Islet of Langerhans (tissue), 1 donor: Measurements from ENCODE around the gene TSGA10.
A peak's percentile ranks its signal among the peaks of the same experiment; 100 is the strongest.
"Not testable (repeated sequence)": the region's sequence is repeated elsewhere in the genome, so short reads cannot be mapped to it uniquely, and the experiment has no call there.

Experiments
- FAIRE-seq: peaks from one replicate; lab custom pipeline; 2011; peaks lifted over from hg19 to GRCh38; lab: Jason Lieb, UNC

Gene TSGA10

DNA sequence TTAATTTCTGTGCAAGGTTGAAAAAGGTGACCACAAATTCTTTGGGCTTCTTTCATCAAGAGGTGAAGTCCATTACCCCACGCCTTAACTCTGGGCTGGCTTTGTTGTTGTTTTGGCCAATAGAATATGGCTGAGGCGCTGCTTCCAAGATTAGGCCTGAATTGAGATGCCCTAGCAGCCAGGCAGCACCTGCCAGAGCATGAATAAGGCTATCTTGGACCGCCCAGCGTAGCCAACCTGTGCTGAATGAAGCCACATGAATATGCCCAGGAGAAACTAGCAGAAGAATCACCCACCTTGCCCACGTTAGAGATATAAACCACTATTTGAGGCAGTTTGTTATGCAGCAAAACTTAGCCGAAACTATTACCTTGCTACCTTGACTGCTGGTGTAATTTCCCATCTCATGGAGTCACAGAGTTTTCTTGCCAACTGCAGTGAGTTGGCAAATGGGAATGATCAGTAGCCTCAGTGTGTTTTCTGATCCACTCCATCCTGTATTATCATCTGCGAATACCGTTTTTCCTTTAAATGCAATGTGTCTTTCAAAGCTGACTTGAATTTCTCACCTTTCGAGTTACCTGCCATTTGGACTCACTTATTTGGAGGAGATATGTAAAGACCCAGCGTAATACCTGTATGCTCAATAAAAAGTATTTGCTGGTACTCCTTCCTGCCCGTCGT is 679 bp downstream of the TSGA10 start:
- FAIRE-seq, result no peak

DNA sequence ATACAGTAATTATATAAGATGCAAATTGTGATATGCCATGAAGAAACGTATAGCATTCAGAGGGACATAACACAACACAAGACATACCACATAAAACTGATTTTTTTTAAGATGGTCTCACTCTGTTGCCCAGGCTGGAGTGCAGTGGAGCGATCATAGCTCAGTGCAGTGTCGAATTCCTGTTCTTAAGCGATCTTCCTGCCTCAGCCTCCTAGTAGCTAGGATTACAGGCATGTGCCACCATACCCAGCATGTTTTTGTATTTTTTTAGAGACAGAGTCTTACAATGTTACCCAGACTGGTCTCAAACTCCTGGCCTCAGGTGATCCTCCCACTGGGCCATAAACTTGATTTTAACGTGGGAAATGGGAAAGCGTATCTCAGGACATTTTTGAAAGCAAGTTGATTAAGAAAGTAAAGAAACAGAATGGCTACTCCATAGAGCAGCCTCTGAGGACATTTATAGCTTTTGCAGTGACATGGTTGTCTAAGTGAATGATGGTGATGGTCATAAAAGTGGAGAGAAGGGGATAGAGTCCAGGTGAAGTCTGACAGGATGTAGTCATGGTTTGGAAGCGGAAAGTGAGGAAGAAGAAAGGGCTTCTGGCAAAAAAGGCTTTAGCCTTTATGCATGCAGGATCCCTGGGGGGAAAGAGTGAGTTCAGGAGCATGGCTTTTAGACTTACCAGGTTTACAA is 2.4 kb downstream of the TSGA10 start:
- no peak for FAIRE-seq

DNA sequence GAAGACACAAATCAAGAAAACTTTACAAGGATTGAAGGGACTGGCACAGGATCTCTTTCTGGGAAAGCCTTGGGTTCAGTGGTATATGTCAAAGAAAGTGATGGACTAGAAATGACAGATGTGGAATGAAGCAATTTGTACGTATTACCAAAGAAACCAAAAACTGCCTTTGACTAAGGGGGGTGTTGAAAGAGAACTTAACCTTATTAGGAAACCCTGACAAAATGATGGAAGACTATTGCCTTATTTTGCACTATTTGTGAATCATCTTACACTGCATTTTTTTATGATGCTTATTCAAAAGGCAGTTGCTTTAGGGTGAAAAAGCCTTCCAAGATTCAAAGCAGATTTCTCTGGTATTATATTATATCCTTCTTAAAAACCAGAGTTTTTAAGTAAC is 4.0 kb downstream of the TSGA10 start:
- no peak for FAIRE-seq

DNA sequence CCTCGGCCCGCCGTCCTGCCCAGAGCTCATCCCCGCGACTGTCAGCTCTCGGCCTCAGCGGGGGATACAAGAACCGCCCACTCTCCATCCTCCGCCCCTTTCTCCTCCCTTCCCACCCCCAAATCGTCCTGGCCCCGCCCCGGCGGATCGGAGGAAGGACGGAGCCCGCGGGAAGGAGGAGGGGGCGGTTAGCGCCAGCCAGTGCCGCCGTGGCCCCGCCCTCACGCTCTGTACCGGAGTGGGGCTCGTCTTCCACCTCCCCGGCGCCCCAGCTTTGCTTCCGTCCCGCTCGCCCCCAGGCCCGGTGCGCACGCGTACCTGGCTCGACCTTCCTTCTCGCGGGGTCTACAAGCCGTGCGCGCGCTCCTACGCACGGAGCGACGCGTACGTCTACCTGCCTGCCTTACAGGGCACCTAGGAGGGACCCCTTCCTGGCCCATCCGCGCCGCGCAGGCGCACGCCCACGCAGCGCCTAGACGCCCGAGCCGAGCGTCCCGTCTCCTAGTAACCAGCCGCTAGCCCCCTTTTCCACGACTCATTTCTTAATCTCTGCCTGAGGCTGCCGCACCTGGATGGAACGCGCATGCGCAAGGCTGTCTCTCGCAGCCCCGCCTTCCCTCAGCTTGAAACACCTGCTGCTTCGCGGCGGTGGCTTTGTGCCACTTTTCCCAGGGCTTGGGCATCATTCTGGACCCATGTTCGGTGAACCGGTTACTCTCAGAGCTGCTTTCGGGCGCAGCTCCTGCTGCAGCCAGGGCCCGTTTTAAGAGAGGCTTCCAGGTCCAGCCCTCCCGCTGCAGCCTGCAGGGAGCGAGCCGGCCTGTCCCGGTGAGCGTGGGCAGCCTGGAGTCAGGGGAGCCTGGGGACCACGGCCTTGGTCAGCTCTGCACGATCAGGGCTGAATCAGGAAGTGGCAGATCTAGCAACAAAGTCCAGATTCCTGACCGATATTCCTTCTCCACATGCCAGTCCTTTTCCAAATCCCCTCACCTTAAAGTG is 13.3 kb downstream of the TSGA10 start, which contains the start of gene C2orf15:
Gene C2orf15, plus strand, starts transcription at position 598 of the 999 bp plus-strand sequence. CDS start 8,852 bp downstream, outside the sequence.
- no peak for FAIRE-seq

DNA sequence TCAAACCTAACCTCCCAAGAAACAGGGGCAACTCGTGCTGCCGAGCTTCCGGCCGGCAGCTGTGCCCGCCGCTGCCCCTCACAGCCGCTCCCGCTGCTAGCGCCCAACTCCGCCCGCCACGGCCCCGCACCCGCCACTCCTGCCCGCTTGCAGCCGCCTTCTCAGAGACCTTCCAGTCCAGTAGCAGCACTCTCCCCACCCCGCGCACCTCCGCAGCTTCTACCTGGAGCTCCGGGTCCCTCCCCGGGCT is 14.0 kb downstream of the TSGA10 start:
- no peak for FAIRE-seq

DNA sequence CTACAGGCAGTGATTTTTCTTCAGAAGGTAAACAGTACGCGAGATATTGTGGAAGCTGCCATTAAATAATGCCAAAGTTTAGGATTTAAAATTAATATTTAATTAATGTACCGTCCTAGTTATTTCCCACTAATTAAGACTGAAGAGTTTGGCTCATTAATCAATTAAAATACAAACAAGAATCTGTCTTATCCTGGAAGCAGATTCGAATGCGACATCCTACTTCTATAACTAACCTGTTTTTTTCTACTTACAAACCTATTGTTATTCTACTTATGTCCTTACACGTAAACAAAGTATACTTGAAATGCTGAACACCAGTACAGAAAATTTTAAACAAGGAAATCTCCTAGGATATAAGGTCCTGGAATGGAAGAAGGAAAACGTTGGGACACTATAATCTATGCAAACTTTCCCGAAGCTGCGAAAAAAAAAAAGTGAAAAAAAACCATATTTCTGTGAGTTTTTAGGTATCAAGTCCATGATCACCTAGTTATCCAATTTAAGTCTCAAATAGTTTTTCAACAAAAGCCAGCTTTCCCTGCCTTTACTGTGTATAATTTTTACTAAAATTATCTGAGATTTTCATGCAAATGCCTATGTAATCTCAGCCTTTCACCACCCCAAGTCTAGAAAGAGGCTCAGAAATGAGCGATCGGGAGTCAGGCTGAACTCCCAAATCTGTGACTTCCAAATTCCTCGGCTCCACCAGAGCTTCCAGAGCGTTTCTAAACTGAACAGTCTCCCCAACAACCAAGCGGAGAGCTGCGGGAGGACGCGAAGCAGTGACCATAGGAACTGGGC is 14.5 kb downstream of the TSGA10 start:
- no peak for FAIRE-seq

DNA sequence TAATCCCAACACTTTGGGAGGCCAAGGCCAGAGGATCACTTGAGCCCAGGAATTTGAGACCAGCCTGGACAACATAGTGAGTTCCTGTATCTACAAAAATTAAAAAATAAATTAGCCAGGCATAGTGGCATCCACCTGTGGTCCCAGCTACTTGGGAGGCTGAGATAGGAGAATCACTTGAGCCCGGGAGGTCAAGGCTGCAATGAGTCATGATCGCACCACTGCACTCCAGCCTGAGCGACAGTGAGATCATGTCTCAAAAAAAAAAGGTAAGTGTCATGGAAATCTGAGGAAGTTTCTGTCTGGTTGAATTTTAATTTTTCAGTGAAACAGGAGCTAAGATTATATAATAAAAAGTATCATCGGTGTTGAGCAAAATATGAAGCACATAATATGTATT is 15.7 kb downstream of the TSGA10 start:
- FAIRE-seq, result no peak

DNA sequence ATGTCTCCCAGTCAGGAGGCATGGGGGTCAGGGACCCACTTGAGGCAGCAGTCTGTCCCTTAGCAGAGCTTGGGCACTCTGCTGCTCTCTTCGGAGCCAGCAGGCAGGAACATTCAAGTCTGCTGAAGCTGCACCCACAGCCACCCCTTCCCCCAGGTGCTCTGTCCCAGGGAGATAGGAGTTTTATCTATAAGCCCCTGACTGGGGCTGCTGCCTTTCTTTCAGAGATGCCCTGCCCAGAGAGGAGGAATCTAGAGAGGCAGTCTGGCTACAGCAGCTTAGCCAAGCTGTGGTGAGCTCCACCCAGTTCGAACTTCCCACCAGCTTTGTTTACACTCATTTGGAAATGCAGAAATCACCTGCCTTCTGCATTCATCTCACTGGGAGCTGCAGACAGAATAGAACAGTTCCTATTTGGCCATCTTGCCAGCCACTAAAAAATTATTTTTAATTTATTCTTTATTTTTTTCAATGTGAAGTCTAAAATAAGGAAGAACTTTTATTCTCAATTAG is 19.6 kb downstream of the TSGA10 start:
- FAIRE-seq, result not testable (repeated sequence)

DNA sequence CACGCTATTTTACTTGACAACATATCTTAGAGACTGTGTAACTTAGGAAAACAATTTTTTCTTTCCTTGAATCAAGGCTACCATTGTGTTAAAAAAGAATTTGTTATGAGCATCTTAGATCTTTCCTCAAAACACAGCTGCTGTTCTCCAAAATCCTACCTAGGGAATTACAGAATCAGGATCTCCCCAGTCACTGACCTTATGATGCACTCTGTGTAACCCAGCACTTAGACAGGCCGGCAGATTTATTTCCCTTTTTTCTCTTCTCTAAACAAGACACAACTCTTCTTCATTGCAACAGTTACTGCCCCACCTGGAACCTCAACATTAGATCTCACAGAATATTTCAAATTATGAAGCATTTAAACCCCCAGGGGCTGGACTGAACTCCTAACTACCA is 26.8 kb downstream of the TSGA10 start:
- FAIRE-seq, result no peak

DNA sequence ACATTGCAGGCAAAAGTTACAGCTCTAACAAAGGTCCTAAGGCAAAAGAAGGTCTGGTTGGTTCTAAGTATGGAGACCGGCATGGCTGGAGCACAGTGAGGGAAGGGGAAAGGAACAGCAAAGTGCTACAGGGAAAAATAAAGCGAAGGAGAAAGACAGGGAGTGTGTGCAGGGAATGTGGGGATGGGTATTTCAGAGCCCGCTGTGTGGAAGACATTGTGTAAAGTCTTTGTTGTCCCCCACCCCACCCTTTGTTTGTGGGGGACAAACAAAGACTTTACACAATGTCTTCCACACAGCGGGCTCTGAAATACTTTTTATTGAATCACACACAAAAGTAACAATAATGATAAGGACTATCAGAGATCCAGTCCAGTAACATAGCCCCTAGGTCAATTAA is 42.1 kb downstream of the TSGA10 start:
- no peak for FAIRE-seq

DNA sequence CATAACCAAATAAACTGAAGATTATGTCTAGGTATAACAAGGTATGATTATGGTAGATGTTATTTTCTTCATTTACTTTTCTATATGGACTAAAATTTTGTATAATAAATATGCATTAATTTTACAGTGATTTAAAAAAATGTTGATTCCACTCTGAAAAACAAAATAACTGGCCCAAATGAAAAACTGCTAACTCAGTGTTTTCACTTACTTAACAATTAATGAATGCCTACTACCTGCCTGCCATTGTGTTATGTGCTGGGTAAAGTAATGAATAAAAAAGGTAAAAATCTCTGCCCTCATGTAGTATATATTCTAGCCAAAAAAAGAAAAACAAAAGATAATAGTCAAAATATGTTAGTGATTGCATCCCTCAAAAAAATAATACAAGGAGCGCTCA is 42.8 kb downstream of the TSGA10 start:
- no peak for FAIRE-seq

DNA sequence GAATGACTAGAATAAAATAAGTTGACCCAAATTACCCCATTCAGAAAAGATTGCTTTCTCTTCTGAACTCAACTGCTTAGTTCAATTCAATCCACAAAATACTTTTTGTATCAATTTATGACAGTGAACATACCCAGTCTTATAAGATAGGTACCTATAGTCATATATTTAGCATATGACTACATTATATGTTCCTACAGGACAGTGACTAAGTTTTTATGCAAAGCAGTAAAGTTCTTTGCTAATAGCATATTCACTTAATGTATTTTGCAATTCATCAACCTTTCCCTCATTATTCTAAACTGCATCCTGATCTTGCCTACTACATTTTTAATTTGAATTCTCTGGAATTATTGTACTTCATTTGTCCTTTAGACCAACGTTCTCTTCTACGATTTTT is 43.5 kb downstream of the TSGA10 start:
- FAIRE-seq, result peak; percentile 17

DNA sequence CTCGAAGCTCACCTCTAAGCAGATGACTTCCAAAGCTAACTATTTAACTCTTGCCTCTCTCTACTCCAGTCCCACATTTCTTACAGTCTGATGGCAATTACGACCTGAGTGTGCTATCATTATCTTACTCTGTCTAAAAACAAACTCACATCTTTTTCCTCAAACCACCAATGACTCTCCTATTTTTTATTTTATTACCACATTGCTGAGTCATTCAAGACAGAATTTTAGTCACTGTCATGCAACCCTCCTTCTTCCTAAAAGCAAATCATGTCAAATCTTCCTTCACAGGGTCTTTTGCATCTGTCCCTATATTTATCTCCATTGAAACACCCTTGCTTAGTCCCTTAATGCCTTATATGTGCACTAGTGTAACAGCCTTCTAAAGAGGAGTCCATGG is 47.8 kb downstream of the TSGA10 start:
- FAIRE-seq, result no peak

DNA sequence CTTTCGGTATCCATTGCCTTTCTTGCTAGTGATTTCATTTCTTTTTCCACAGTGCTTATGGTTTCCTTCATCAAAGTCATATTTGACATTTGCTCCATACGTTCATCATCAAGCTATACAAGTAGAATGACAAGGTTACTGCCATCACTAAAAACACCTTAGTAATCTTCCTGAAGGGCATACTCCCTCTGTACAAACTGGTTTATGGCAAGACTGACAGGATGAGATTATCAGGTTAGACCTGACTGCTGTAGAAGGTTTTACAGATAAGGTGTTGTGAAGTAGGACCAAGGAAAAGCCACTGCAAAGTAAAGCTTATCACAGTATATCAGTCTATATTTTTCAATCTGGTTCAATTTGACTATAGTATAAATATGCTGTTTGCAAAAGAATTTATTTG is 50.7 kb downstream of the TSGA10 start:
- no peak for FAIRE-seq

DNA sequence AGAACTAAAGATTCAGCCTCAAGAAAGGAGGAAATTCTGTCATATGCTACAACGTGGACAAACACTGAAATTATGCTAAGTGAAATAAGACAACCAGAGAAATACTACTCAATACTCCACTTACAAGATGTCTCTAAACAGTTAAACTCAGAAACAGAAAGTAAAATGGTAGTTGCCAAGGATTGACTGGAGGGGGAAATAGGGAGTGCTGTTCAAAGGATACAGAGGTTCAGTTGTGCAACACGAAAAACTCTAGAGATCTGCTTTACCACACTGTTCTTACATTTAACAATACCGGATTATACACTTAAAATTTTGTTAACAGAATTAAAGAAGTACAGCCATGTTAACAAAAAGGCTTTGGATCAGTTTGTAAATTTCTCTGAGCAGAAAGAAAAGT is 53.0 kb downstream of the TSGA10 start:
- peak; percentile 70 for FAIRE-seq

DNA sequence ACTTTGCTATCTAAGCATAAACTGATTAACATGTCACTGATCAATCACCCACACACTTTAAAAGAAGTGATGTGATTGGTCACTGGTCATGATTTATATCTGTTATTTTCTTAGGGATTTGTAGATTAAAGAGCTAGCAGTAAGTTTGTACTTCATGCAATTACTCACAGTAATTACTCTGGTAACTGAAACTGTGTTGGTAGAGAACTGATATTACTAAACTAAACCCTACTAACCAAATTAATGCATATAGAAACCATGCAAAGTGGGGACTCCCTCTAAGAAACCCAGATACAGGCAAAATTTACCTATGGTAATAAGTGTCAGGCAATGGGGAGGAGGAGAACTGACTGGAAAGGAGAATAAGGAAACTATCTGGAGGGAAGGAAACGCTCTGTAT is 58.0 kb downstream of the TSGA10 start:
- FAIRE-seq, result no peak

DNA sequence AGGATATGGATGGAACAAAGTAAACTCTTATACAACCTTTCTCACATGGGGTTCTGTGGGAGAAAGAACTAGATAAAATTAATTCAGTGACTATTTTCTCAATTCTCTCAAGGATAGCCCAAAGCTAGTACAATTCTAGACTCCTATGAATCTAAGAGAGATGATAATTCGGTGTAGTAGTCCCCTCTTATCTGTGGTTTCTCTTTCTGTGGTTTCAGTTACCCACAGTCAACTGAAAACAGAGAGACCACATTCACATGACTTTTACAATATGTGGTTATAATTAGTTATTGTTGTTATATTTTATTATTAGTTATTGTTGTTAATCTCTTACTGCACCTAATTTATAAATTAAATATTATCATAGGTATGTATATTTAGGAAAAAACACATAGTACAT is 66.7 kb downstream of the TSGA10 start:
- no peak for FAIRE-seq

DNA sequence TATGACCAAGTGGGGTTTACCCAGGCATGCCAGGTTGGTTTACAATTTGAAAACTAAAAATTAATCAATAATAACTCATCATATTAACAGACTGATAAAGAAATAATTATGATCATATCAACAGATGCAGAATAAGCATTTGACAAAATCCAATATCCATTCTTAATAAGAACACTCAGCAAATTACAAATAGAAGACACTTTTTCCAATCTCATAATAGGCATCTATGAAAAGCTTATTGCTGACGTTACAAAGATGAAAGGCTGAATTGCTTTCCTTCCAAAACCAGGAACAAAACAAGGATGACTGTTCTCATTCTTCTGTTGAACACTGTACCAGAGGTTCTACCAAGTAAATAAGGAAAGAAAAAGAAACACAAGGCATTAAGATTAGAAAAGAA is 68.4 kb downstream of the TSGA10 start:
- no peak for FAIRE-seq

DNA sequence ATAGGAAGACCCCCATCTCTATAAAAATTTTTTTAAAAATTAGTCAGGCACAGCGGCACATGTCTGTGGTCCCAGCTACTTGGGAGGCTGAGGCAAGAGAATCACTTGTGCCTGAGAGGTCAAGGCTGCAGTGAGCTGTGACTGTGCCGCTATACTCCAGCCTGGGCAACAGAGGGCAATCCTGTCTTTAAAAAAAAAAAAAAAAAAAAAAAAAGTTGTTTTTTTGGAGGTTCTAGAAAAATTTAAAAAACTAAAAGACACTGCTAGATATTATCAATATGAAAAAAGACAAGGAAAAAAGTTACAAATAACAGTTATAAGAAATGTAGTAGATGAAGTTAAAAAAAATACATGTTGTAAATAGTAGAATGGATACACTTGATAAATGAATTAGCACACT is 69.3 kb downstream of the TSGA10 start:
- FAIRE-seq, result no peak

DNA sequence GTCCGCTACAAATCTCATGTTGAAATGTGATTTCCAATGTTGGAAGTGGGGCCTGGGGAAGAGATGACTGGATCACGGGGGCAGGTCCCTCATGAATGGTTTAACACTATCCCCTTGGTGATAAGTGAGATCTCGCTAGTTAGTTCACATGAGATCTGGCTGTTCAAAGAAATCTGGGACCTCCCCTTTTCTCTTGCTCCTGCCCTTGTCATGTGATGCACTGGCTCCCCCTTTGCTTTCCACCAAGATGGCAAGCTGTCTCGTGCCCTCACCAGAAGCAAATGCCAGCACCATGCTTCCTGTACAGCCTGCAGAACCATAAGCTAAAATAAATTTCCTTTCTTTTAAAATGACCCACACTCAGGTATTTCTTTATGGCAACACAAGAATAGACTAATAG is 70.5 kb downstream of the TSGA10 start:
- no peak for FAIRE-seq

DNA sequence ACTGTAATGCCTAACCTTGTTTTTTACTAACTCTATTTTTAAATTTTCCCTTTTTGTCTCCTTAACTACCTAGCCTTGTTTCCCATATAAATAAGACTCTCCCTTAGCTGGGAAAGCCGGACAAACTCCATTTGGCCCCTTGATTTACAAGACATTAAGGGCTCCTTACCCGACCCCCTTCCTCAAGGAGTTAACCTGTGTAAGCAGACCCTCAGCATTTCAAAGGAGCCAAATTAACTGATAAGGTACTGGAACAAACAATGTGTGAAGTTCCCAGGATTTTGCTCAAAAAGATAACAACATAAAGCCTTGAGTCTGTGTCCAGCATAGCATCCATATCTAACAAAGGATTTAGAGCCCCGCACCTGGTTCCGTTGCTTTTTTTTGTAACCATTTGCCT is 72.9 kb downstream of the TSGA10 start:
- FAIRE-seq, result no peak

DNA sequence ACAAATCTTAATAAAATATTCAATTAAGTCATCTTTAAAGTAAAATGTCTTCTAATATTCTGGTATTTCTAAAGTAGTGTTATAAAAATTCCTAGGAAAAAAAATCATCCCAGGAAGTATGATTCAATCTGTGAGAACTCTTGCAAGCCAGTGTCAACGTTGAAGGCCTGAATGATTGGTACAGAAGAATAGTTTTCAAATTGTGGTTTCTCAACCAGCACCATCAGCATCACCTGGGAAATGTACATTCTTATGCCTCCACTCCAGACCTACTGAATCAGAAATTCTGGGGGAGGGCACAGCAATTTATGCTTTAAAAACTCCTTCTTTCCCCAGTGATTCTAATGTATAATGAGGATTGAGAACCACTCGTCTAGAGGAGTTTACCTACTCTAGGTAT is 75.5 kb downstream of the TSGA10 start:
- no peak for FAIRE-seq
